HepG2 (cell line): ENCODE measurements around the gene LMBRD2. TPM values are rescaled to one million over a fixed set of nuclear protein-coding genes. Genes with fewer than 3 reads are reported as not detected.

Source experiments
- ASH2L ChIP-seq: fragments of 300-600, 200-600 bp; sonication (generic); IDR thresholded peaks from 2 replicates; pipeline ENCODE4 v1.7.0; 2017; ENCODE audit warnings: low read depth, mild to moderate bottlenecking, moderate library complexity, mixed read lengths, low read length; ENCODE audit not compliant: insufficient read length
- EED ChIP-seq: sonication (generic); formaldehyde crosslinking; IDR thresholded peaks from 2 replicates; pipeline ENCODE4 v1.5.0; 2020; ENCODE audit warnings: mild to moderate bottlenecking, missing genetic modification reagents
- JUNB ChIP-seq: sonication (generic); formaldehyde crosslinking; IDR thresholded peaks from 2 replicates; pipeline ENCODE4 v1.8.0; 2022; ENCODE audit warnings: missing genetic modification reagents, mild to moderate bottlenecking, borderline replicate concordance
- KLF11 ChIP-seq: IDR thresholded peaks from 2 replicates; pipeline ENCODE4 v1.6.1; 2016; ENCODE audit warnings: missing compliant biosample characterization
- NFRKB ChIP-seq: fragments of 450-650 bp; IDR thresholded peaks from 2 replicates; pipeline ENCODE4 v1.6.1; 2017
- NR0B2 ChIP-seq: sonication (generic); formaldehyde crosslinking; IDR thresholded peaks from 2 replicates; pipeline ENCODE4 v1.4.0; 2020; ENCODE audit warnings: mild to moderate bottlenecking, missing genetic modification reagents
- RCOR2 ChIP-seq: IDR thresholded peaks from 2 replicates; pipeline ENCODE4 v1.6.1; 2016; ENCODE audit warnings: missing biosample characterization, missing genetic modification reagents
- SETDB1 ChIP-seq: sonication (generic); formaldehyde crosslinking; IDR thresholded peaks from 2 replicates; pipeline ENCODE4 v1.5.1; 2020; ENCODE audit warnings: missing genetic modification reagents, mild to moderate bottlenecking, borderline replicate concordance
- SRY ChIP-seq: sonication (generic); formaldehyde crosslinking; IDR thresholded peaks from 2 replicates; pipeline ENCODE4 v1.8.0; 2022; ENCODE audit warnings: mild to moderate bottlenecking, missing genetic modification reagents
- TBX2 ChIP-seq: sonication (generic); formaldehyde crosslinking; IDR thresholded peaks from 2 replicates; pipeline ENCODE4 v1.5.0; 2020; ENCODE audit warnings: missing genetic modification reagents, mild to moderate bottlenecking, borderline replicate concordance
- XBP1 ChIP-seq: sonication (generic); formaldehyde crosslinking; IDR thresholded peaks from 2 replicates; pipeline ENCODE4 v1.5.0; 2020; ENCODE audit warnings: missing genetic modification reagents
- ZFP41 ChIP-seq: sonication (generic); formaldehyde crosslinking; IDR thresholded peaks from 2 replicates; pipeline ENCODE4 v1.4.0; 2020; ENCODE audit warnings: mild to moderate bottlenecking, missing genetic modification reagents, borderline replicate concordance
- ZIK1 ChIP-seq: sonication (generic); formaldehyde crosslinking; IDR thresholded peaks from 2 replicates; pipeline ENCODE4 v1.5.0; 2020; ENCODE audit warnings: mild to moderate bottlenecking, low read depth, missing genetic modification reagents, borderline replicate concordance
- ZMAT3 ChIP-seq: sonication (generic); formaldehyde crosslinking; conservative IDR thresholded peaks from 2 replicates; pipeline ENCODE4 v1.7.0; 2021; ENCODE audit warnings: missing genetic modification reagents
- ZMYM3 ChIP-seq: sonication (generic); formaldehyde crosslinking; IDR thresholded peaks from 2 replicates; pipeline ENCODE4 v1.5.1; 2020; ENCODE audit warnings: mild to moderate bottlenecking, missing genetic modification reagents
- ZNF136 ChIP-seq: sonication (generic); formaldehyde crosslinking; IDR thresholded peaks from 2 replicates; pipeline ENCODE4 v1.8.1; 2022; ENCODE audit warnings: low read depth, mild to moderate bottlenecking, moderate library complexity, missing genetic modification reagents
- ZNF407 ChIP-seq: sonication (generic); formaldehyde crosslinking; IDR thresholded peaks from one replicate; pipeline ENCODE4 v1.5.1; 2020; ENCODE audit warnings: mild to moderate bottlenecking, missing genetic modification reagents; ENCODE audit errors: not compliant biosample characterization
- ZNF572 ChIP-seq: sonication (generic); formaldehyde crosslinking; IDR thresholded peaks from 2 replicates; pipeline ENCODE4 v1.5.1; 2020; ENCODE audit warnings: mild to moderate bottlenecking, missing genetic modification reagents
- ZSCAN31 ChIP-seq: sonication (generic); formaldehyde crosslinking; IDR thresholded peaks from 2 replicates; pipeline ENCODE4 v1.5.0; 2020; ENCODE audit warnings: low read depth, mild to moderate bottlenecking, missing genetic modification reagents
- polyA plus RNA-seq, 8 experiments: library from polyadenylated mRNA; depleted of rRNA in 3 of 8; stranded (reverse) in 7 of 8; unstranded in 1 of 8; fragments of >200 nt; fragmentation: Illumina TruSeq in 4 of 8; extraction: Trizol in 4 of 8; gene quantifications; 2 replicates each; pipeline versions ENCODE4 v1.2.1 to v1.2.3, GENCODE V29; 2011 to 2016; ENCODE audit warnings: low read depth in 4 of 8, missing spikeins in 1 of 8, mixed read lengths in 1 of 8; ENCODE audit not compliant: insufficient read depth in 1 of 8
- total RNA-seq, 5 experiments: library from RNA; depleted of rRNA; stranded (reverse); fragments of >200 nt; fragmentation: Illumina TruSeq; extraction: Trizol; gene quantifications; 2 replicates each; pipeline ENCODE4 v1.2.3, GENCODE V29; 2016; ENCODE audit warnings: low read depth in 1 of 5
- TF ChIP-seq, protein P1 (sequence below): sonication (generic); formaldehyde crosslinking; IDR thresholded peaks from 2 replicates; pipeline ENCODE4 v1.4.0; 2020; ENCODE audit warnings: mild to moderate bottlenecking, missing genetic modification reagents

Gene LMBRD2
- total and polyA plus RNA-seq, 2 of the 13 experiments (the other 11 are each of a cell fraction or from before 2014, with no cell fraction given) = 2.0 to 4.7 TPM

GRCh38 chr5:36180556-36181350 lies 29.1 kb upstream of the LMBRD2 start (continued):
- TF ChIP-seq ZSCAN31 = no peak
- TF ChIP-seq RCOR2 = peak; percentile 63; the same call in 1 of the 2 replicates
- no peak for TF ChIP-seq SRY (CRISPR knock-in tag)
- no peak for TF ChIP-seq ZMAT3 (CRISPR knock-in tag)
- TF ChIP-seq ZIK1 (CRISPR knock-in tag) = no peak
- no peak for TF ChIP-seq ZMYM3
- peak; percentile 93 for TF ChIP-seq ASH2L
- no peak for TF ChIP-seq SETDB1 (CRISPR knock-in tag)
- TF ChIP-seq JUNB (CRISPR knock-in tag) = 0 out of 2 replicates have a peak, but pooled peaks have one; percentile 43
- TF ChIP-seq XBP1 (CRISPR knock-in tag) = no peak
- TF ChIP-seq TBX2 (CRISPR knock-in tag) = no peak
- TF ChIP-seq EED (CRISPR knock-in tag) = no peak
- no peak for TF ChIP-seq ZNF572 (CRISPR knock-in tag)
- TF ChIP-seq ZNF136 (CRISPR knock-in tag) = no peak
- TF ChIP-seq, protein P1, sequence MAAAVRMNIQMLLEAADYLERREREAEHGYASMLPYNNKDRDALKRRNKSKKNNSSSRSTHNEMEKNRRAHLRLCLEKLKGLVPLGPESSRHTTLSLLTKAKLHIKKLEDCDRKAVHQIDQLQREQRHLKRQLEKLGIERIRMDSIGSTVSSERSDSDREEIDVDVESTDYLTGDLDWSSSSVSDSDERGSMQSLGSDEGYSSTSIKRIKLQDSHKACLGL = no peak
- TF ChIP-seq ZNF407 = no peak
- TF ChIP-seq KLF11 (CRISPR knock-in tag) = no peak
- TF ChIP-seq NFRKB = no peak
- no peak for TF ChIP-seq NR0B2 (CRISPR knock-in tag)
- TF ChIP-seq ZFP41 (CRISPR knock-in tag) = no peak
